NCI-H2107 treated with DMSO at 0.1 percent for 48 hours (cell line): ENCODE data around the gene SIK3.

Source experiments
- DNase-seq: peaks from one replicate; lab custom pipeline; 2025; ENCODE audit not compliant: unreplicated experiment; lab: John Stamatoyannopoulos, UW

SIK3 gene

GRCh38 chr11:117110294-117110950 lies 12.2 kb upstream of the SIK3 start:
- DNase-seq, result no peak

GRCh38 chr11:117107701-117108590 lies 9.7 kb upstream of the SIK3 start:
- DNase-seq, result no peak

GRCh38 chr11:117100556-117100955 lies 2.3 kb upstream of the SIK3 start:
- no peak for DNase-seq

GRCh38 chr11:117099696-117100095 lies 1.5 kb upstream of the SIK3 start:
- DNase-seq, result no peak

GRCh38 chr11:117097389-117098268 lies 599 bp downstream of the SIK3 start:
- DNase-seq, result no peak

GRCh38 chr11:117097014-117097388 lies 1.2 kb downstream of the SIK3 start:
- DNase-seq, result no peak

- no peak for DNase-seq
These were observed 1.8 kb downstream of the SIK3 start for GRCh38 chr11:117096201-117096991.

GRCh38 chr11:117095284-117096161 lies 2.7 kb downstream of the SIK3 start:
- peak; percentile 32 for DNase-seq

GRCh38 chr11:117094776-117095175 lies 3.5 kb downstream of the SIK3 start:
- peak; percentile 30 for DNase-seq

- DNase-seq, result no peak
These were observed 5.2 kb downstream of the SIK3 start for GRCh38 chr11:117092951-117093590.

- DNase-seq, result no peak
These were observed 6.3 kb downstream of the SIK3 start for GRCh38 chr11:117091753-117092477.

GRCh38 chr11:117090111-117090706 lies 8.0 kb downstream of the SIK3 start:
- no peak for DNase-seq

- DNase-seq, result no peak
These were observed 8.5 kb downstream of the SIK3 start for GRCh38 chr11:117089685-117090084.

GRCh38 chr11:117087446-117087845 lies 10.8 kb downstream of the SIK3 start:
- no peak for DNase-seq

- no peak for DNase-seq
These were observed 13.2 kb downstream of the SIK3 start for GRCh38 chr11:117084992-117085391.

- no peak for DNase-seq
These were observed 15.0 kb downstream of the SIK3 start for GRCh38 chr11:117083011-117083935.

GRCh38 chr11:117081908-117082307 lies 16.3 kb downstream of the SIK3 start:
- no peak for DNase-seq
